Stimulated activated CD4-positive, alpha-beta T cell treated with anti-CD3 and anti-CD28 coated beads, Interleukin-12 subunit alpha, Interleukin-12 subunit beta, amount 100 ng/mL, for 4 hours (primary cell): ENCODE data around the gene SERPINB12.

Source experiments
- DNase-seq: peaks from one replicate; pipeline ENCODE4 v3.0.0-alpha.2; 2020

SERPINB12 gene, protein sequence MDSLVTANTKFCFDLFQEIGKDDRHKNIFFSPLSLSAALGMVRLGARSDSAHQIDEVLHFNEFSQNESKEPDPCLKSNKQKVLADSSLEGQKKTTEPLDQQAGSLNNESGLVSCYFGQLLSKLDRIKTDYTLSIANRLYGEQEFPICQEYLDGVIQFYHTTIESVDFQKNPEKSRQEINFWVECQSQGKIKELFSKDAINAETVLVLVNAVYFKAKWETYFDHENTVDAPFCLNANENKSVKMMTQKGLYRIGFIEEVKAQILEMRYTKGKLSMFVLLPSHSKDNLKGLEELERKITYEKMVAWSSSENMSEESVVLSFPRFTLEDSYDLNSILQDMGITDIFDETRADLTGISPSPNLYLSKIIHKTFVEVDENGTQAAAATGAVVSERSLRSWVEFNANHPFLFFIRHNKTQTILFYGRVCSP

DNA sequence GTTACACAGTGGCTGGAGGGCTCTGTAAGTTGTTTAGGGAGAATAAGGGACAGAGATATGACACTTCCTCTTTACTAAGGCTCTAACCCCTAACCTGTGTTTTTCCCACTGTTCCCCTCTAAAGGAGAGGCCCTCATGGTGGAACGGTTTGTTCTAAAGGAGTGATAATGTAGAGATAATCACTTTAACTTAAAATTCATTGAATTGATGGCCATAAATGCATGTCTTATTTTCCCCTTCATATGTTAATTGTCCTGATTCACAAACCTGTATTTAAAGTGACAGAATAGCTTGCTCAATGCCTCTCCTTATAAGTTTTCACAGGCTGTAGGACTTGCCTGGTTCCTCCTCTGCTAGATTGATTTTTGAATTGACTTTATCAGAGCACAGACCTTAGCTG lies at the start of gene SERPINB12:
Gene SERPINB12, plus strand, starts transcription at position 301 of the 400 bp plus-strand sequence. CDS start 13,791 bp downstream, outside the sequence.
- DNase-seq: no peak

DNA sequence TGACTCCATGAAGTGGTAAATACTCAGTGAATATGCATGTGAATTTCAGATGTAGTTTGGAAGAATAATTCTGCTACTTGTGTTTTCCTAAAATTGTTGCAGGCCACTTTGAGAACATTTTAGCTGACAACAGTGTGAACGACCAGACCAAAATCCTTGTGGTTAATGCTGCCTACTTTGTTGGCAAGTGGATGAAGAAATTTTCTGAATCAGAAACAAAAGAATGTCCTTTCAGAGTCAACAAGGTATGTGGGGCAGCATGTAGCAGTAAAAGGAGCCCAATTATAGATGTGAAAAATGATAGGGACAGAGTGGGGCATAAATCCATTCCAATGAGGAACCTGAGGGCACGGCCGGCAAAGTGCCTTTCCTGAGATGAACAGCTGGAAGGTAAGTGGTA lies 49.3 kb upstream of the SERPINB12 start:
- no peak for DNase-seq

DNA sequence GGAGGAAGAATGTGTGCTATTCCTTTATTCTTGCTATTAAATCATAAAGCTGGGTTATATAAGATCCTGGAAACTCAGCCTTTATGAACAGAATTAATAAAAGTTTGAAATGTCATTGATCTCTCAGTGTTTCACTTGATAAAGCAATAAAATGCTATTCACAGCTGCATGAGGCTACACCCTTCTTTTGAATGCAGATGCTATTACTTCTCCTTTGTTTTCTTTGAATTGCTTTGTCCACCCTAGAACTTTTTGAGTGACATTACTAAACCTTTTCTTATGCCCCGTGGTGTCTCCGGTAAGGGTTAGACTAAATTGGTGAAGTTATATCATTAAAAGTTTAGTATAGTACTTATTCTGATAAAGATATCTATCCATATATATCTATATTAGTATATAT lies 46.5 kb upstream of the SERPINB12 start:
- DNase-seq: no peak

DNA sequence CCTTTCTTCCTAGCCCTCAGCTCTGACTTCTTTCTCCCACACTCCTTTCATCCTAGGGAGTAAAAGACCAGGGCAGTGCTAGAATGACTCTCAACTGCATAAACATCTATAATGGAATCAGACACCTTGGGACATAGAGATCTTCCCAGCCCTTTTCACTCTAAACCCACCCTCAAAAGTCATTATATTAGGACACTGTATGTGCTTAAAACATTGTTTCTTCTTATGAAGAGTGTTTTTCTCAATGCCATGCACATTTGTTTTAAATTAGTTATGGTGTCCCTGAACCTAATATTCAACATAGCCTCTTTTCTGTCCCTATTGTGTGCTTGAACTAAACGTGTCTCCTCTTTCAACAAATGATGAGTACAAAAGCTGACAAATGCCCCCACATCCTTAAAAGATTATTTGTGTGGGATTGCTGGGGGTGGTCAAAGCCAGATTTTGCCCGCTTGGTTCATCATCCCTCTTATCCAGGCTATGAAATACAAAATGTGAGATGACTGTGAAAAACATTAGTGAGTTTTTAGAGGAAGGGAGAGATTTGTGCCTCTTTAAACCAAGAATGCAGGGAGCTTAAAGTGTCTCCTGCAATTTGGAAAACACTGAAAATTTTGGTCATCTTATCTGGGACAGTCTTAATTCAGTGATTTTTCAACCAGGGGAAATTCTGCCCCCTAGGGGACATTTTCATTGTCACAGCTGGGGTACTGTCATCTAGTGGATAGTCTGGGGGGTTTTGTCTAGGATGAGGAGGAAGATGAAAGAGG lies 36.4 kb upstream of the SERPINB12 start:
- DNase-seq: no peak

DNA sequence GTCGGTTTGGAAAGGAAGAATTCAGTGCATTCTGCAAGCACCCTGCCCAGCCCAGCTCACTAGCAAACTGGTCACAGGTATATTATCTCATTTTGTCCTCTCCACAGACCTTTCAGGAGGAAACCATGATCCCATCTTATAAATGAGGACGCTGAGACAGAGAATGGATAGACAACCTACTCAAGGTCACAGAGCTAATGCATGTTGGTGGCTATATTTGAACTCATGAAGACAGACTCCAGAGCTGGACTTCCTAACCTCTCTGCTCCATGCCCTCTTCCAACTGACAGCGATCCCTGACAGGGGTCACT lies 35.9 kb upstream of the SERPINB12 start:
- DNase-seq: no peak

DNA sequence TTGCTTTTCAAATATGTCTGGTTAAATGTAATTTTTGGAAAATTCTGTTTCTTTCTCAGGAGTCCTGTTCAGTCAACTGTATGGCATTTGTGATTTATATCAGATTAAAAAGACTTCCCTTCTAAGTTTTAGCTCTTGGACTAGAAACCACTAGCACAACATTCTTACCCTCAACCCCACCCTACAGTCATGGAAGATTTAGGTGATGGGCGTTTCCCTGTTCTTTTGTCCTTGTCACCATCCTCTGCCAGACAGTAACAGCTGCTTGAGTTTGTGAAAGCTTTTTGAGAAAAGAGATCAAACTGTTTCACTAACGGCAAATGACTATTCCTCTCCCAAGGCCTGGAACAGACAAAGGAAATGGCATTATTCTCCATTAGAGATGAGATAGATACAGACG lies 33.6 kb upstream of the SERPINB12 start:
- no peak for DNase-seq

DNA sequence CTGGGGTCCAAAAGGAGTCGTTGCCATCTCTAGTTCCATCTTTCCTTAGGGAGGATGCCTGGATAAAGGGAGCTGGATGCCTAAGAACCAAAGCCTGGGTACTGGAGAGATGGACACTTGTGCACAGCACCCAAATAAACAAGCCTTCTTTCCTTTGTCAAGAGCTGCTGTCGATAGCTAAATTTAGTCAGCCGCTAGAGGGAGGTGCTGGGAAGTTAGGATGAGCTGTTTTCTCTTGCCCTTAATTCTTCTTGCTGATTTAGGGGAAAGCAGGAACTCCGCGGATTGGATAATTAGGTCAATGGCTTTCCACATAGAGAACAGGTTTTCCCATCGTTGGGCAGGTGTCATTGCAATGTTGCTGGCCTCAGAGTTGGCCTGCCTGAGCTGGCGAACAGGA lies 30.9 kb upstream of the SERPINB12 start:
- no peak for DNase-seq

DNA sequence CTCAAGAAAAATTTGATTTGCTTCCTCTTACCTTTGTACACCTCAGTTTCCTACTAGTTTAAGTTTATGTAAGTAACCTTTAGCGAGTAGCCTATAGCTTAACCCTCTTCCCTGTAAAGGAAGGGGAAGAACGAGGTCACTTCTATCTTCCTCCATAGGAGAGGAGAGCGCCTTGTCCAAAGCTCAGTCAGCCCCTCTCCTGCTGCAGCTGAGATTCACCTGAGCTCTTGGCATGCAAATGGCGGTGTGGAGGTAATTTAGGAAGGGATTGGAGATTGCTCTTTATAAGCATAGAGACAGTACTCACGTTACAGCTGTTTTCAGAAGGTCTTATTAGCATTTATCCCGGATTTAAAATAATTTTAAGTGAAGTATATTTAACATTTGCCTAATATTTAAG lies 27.8 kb upstream of the SERPINB12 start:
- DNase-seq: no peak

DNA sequence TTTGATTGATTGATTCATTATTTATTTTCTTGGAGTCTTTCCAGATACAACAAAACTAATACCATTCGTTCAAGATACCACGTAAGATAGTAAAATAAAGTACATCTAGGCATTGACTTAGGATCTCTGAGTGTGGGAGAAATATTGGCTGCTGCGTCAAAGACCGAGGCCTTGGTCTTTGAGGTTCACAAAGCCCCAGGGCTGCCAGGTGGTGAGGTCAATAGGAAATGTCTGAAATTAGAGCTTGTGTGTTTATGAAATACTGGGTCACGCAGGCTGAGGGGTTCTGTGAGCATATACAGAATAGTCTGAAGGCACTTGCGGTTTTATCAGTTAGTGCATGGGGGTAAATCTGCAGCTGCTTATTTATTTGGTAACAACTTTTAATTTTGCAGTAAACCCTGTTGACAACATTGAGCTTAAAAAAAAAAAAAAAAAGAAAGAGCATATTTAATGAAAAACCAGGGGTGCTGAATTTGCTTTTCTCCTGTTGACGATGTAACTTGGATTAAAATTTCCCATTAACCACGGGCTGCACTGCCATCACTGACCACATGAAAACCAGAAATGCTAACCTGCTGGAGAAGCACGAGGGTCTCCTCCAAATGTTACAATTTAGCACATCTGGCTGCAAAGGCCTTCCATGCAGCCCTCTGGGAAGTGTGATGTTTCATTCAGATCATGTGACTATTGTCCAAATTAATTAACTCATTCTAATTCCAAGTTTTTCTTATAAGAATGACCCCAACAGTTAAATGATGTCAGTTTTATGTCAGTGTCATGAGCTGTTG lies 27.1 kb upstream of the SERPINB12 start:
- DNase-seq: no peak

DNA sequence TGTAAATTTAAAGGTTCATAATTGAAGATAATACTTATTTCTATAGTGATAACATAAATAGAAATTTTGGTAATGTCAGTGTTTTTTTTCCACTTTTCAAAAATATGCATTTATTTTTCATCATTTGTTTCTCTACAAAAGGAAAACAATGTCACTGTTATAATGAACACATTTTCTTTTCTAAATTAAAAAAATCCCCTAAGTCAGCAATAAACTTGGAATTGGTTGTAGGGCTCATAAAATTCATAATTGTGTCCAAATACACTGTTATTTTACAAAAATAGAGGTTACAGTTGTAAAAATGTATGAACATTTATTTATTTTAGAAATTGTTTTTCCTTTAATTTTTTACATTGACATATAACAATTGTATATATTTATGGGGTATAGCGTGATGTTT lies 26.4 kb upstream of the SERPINB12 start:
- DNase-seq: no peak

DNA sequence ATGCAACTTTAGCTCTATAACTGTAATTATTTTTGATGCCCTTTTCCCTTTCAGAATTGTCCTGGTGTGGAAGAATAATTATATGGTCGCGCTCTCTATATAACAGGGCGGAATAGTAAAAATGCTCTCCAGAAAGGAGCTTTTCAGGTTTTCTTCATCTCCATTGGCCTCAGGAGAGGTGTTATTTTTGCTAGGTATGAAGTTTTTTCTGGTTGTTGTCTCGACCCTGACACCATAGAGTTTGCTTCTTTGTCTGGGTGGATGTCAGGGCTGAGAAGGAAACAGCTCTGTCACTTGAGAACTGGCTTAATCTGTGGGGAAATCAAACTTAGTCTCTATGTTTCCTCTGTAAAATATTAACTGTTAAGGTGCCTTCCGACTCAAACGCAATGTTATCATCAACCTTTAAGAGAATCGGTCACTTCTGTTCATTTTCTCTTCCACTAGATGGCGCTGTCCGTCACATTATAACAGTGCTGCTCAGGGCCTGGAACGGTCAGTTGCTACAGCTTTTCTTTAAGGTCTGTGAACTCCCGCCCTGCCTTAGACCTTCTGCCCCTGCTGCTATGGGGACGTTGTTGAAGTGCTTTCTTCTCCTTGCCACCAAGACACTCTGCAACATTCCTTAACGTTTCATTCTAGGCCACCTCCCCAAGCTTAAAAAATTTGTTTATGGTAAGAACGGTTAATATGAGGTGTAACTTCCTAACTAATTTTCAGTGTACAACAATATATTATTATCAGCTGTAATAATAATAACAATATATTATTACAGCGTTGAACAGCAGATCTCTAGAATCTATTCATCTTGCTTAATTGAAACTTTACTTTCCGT lies 23.8 kb upstream of the SERPINB12 start:
- DNase-seq: peak; percentile 29

DNA sequence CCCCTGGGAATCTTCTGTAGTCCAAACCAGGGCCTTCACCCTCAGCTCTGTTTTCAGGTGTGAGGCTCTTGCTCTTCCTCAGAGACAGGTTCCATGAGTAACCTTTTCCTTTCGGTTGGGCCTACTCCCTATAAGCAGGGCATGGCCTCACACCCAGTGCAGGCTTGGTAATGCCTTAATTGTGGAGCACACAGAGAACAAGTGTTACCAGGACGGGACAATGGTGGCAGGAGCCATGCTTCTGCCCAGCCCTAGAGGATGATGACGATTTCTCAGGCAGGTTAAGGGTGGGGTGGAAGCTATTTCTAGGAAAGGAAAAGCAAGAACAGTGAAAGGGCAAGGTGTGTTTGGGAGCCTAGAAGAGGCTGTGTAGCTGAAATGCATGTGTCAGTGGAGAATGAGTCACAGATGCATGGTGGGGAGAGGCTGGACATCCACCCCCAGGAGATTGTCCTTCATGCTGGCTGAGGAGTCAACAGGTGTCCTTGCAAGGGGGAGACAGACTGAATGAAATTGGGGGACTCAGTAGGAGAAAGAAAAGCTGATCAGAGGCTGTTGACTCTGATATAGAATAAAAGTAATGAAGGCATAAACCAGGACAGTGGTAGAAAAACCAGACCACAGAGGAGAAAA lies 22.0 kb upstream of the SERPINB12 start:
- DNase-seq: no peak

DNA sequence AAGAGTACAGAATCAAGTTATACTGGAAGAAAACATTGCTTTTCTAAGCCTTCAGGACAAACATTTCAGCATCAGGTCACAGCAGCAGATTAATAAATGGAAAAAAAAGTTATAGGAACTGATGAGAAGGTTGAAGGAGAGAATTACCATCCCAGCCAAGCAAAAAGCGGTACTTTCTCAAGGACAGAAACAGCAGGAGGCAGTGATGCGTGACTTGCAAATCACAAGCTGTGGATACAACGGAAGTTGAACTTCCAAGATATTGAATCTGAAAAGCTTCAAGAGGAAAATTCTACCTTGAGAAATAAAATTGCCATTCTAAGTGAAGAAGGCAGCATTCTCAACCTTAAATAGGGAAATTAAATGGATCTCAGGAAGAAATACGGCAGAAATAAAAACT lies 18.5 kb upstream of the SERPINB12 start:
- no peak for DNase-seq

DNA sequence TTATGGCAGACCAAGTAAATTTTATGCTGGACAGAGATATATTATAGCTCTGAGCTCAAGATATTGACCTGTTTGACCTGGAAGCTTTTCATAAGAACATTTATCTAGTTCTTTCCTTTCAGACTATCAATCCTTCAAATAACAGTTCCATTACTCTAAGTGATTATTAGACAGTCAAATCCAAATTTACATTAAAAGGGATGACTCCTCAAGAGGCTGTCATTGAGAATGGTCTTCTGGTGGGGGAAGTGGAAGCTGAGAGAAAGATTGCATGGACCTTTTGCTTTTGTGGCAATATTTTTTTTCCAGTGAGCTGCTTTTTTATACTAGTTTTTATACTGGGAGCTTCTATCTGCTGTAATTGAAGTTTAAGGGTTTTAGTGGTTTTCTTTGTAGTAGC lies 14.9 kb upstream of the SERPINB12 start:
- DNase-seq: no peak

DNA sequence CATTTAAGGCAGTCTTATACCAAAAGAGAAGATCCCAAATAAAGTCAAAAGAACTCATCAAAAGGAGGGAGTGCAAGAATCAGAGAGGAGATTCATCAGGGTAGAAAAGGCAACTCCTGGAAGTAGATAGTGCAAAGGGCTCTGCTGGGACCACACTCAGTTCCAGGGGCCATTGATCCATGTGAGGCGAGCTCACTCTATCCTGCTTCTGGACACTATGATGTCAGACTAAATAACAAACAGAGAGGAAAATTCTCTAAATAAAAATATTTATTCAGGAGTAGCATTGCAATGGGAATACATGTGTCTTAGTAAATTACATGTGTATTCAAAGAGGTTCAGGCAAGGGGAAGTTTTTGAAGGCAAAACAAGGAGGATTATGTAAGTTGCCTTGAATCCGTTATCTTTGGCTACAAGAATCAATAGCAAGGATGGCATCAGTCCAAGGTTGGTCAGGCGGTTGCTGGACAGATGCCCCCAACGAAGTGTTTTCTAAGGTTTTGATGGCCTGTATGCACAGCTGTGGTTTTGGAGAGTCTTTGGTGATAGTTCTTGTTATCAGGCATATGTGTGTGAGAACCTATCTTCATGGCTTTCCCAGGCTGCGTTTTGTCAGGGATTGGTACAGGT lies 13.2 kb upstream of the SERPINB12 start:
- no peak for DNase-seq

DNA sequence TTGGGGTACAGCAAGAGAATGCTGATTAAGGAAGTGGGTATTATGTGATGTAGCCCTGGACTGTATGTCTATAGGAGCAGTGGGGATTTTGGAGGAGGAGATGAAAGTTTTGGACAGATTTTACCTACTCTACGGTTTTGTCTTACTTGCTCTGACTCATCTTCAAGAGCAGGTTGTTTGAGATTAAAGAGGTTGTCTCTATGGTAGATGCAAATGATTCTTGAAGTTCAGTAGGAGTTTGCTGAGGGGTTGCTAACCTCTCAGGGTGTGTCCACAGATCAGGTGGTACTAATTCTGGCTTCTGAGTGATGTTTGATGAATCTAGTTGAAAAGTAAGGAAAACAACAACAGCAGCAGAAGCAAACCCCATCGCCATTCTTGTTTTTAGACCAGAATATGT lies 9.7 kb upstream of the SERPINB12 start:
- DNase-seq: no peak

DNA sequence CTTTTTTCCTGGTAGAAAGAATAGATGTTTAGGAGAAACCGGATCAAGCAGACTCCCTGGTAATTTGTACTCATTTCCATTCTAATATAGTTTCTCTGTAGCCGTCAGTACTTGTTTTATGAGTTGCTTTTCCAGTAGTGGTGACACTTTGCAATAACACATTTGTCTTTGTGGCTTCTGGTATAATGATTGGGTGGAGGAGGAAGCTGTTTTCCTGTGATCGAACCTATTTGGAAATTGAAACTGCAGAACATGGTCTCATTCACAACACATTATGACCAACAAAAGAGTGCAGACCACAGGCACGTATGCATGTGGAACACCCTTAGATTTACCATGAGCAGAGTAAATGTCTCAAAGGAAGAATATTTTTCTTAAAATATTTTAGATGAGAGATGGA lies 7.6 kb upstream of the SERPINB12 start:
- DNase-seq: no peak

DNA sequence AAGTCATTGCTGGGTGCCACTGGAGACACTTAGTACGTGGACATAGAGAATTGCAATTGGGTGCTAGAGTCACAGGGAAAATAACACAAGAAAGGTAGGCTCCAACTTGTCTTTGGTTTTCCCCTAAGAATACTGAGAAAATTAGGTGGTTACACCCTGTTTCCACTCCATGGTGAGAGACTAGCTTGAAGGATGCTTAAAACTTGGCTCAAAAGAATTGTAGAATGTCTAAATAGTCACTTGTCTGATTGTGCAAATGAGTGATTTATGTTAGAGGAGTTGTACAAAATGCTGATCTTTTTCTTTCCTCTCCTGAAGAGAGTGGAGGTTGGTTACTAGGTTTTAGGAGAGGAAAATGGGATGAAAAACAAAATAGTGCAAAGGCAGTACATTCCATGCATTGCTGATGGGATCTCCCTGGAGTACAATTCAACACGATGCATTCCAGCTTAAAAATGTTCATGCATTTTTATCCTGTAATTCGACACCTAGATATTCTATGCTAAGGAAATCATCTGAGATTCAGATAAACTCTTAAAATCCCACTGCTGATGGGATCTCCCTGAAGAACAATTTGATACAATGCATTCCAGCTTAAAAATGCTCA lies 2.2 kb upstream of the SERPINB12 start:
- no peak for DNase-seq

DNA sequence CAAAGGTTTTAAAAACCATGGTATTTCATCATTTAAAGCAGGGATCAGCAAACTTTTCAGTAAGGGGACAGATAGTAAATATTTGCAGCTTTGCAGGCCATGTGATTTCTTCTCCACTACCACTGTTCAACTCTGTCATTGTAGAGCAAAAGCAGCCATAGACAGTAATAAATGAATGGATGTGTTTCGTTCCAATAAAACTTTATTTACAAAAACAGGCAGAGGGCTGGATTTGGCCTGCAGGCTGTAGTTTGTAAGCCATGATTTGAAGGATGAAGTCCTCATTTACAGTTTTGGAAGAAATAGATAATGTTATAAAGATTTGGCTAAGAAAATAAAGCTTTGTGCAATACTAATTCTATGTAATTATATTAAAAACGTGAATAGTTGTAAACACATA lies 1.8 kb downstream of the SERPINB12 start:
- no peak for DNase-seq

DNA sequence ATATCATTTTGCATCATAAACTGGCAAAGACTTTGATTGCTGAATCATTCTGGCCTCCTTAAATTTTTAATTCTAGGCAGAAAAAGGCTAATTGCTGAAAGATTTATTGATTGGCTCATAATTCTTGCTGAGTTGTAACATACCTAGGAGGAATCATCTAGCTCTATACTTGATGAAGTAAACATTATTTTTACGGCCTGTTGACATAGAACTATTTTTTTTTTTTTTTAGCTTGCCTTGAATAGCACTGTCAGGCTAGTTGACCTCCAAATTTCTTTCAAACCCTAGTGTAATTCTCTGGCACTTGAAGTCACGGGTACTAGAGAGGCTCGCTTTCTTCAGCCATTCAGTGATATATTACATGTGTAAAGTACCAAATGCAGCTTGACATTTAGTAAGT lies 2.8 kb downstream of the SERPINB12 start:
- no peak for DNase-seq

DNA sequence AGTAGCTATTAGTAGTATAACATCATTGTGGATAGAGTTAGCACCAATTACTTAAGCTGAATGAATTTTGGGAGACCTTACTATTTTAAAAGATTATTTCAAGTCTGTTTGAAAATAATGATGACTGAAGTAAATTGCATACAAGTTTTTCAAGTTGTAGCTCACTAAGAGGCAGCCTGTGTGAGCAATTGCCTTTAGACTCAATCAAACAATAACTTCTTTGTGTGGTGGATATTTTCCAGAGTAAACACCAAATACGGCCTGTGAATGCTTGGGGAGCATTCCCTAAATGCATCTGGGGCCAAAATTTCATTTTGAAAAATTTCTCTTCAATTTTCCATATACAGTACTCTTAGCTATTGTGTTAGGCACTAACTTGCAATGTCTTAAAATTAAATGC lies 7.9 kb downstream of the SERPINB12 start:
- no peak for DNase-seq
